CD4-positive, alpha-beta memory T cell (primary cell): ENCODE data around the gene ST3GAL3. TPM values are rescaled to one million over a fixed set of nuclear protein-coding genes. Genes with fewer than 3 reads are reported as not detected.
A peak's percentile ranks its signal among the peaks of the same experiment; 100 is the strongest.

Experiments used
- CTCF ChIA-PET: fragments of 350-600 bp; sonication (Branson Sonifier 250); formaldehyde crosslinking; loops from one replicate; lab custom pipeline; 2021; ENCODE audit warnings: inconsistent platforms; ENCODE audit not compliant: partially characterized antibody; lab: Charles Lee
- POLR2A ChIA-PET: fragments of 350-600 bp; sonication (Branson Sonifier 250); formaldehyde crosslinking; loops from one replicate; lab custom pipeline; 2021; ENCODE audit not compliant: partially characterized antibody; lab: Charles Lee
- DNase-seq, 5 donors: peaks; one replicate each; pipeline versions ENCODE4 v3.0.0 to v3.0.0-alpha.2; 2020 to 2022; ENCODE audit warnings: mixed read lengths in 1 of 5
- H3K27ac ChIP-seq: one replicate; pipeline ENCODE4 v1.7.0; 2013; ENCODE audit warnings: low read depth, low read length
- H3K27me3 ChIP-seq: 2 replicates; pipeline ENCODE4 v1.7.0; 2013; ENCODE audit warnings: mild to moderate bottlenecking, low read length, moderate library complexity; ENCODE audit not compliant: insufficient read depth
- H3K36me3 ChIP-seq: 2 replicates; pipeline ENCODE4 v1.7.0; 2013; ENCODE audit warnings: mild to moderate bottlenecking, low read length, moderate library complexity; ENCODE audit not compliant: insufficient read depth
- H3K4me1 ChIP-seq: 2 replicates; pipeline ENCODE4 v1.7.0; 2013; ENCODE audit warnings: mild to moderate bottlenecking, low read length, moderate library complexity; ENCODE audit not compliant: insufficient read depth
- H3K4me3 ChIP-seq, 2 donors: one replicate each; pipeline ENCODE4 v1.7.0; 2013; ENCODE audit warnings: low read length in 2 of 2, mild to moderate bottlenecking in 1 of 2
- H3K9me3 ChIP-seq, 2 donors: one replicate each; pipeline ENCODE4 v1.7.0; 2013; ENCODE audit warnings: low read length in 2 of 2, control low read depth in 1 of 2; ENCODE audit not compliant: control insufficient read depth in 1 of 2
- H3K27ac Mint-ChIP-seq, 7 donors: one replicate each; pipeline ENCODE4 v1.8.0; 2020 to 2021; ENCODE audit warnings: mixed read lengths in 7 of 7, mild to moderate bottlenecking in 6 of 7, inconsistent platforms in 3 of 7, moderate library complexity in 3 of 7
- H3K27me3 Mint-ChIP-seq, 2 donors: one replicate each; pipeline ENCODE4 v1.8.0; 2020 to 2021; ENCODE audit warnings: mixed read lengths in 2 of 2
- H3K36me3 Mint-ChIP-seq, 2 donors: one replicate each; pipeline ENCODE4 v1.8.0; 2020 to 2021; ENCODE audit warnings: mixed read lengths in 2 of 2, inconsistent platforms in 1 of 2, mild to moderate bottlenecking in 1 of 2
- H3K4me1 Mint-ChIP-seq, 4 donors: one replicate each; pipeline ENCODE4 v1.8.0; 2020 to 2021; ENCODE audit warnings: mixed read lengths in 4 of 4, mild to moderate bottlenecking in 1 of 4
- H3K4me3 Mint-ChIP-seq, 8 donors: one replicate each; pipeline ENCODE4 v1.8.0; 2020 to 2021; ENCODE audit warnings: mixed read lengths in 8 of 8, mild to moderate bottlenecking in 7 of 8, moderate library complexity in 6 of 8, inconsistent platforms in 3 of 8
- H3K9me3 Mint-ChIP-seq, 8 donors: one replicate each; pipeline ENCODE4 v1.8.0; 2020 to 2021; ENCODE audit warnings: mixed read lengths in 8 of 8, mild to moderate bottlenecking in 5 of 8, inconsistent platforms in 3 of 8, moderate library complexity in 1 of 8
- intact Hi-C: fragments of 100-400 bp; cut with micrococcal nuclease; formaldehyde crosslinking; loops from one replicate; pipeline ENCODE4 v1.15.1; 2023
- polyA plus RNA-seq, 2 donors: library from polyadenylated mRNA; unstranded; fragments of 300-500 nt; fragmentation: Illumina TruSeq; gene quantifications; one replicate each; pipeline ENCODE4 v1.2.3, GENCODE V29; 2021
- total RNA-seq, 2 experiments: library from RNA; stranded (reverse); gene quantifications; one replicate each; pipeline ENCODE4 v1.2.3, GENCODE V29; 2021

ST3GAL3 gene
- total and polyA plus RNA-seq, 4 experiments from 2014 or later = 6.1 to 29.6 (median 16.3) TPM

GRCh38 chr1:43901196-43901961 lies 194.0 kb downstream of the ST3GAL3 start:
- Histone ChIP-seq H3K27ac (no peak overlapping the region), H3K27me3 (no peaks in the 10 kb centered on the region), H3K36me3 (peaks cover 7% of the 10 kb centered on the region), H3K4me3 (no peak overlapping the region), H3K9me3 (no peaks in the 10 kb centered on the region), H3K4me1 (no peaks in the 10 kb centered on the region)
- Mint-ChIP-seq H3K4me3 (peak overlapping the region in 1 of 8 donors; percentile 48), H3K27ac (peak overlapping the region in 1 of 7 donors; percentile 16), H3K27me3 (no peaks in the 10 kb centered on the region), H3K36me3 (peaks cover 18 to 28% of the 10 kb centered on the region in 2 donors), H3K9me3 (no peaks in the 10 kb centered on the region), H3K4me1 (no peaks in the 10 kb centered on the region)
- ChIA-PET POLR2A (no interaction called here), CTCF (no interaction called here)
- intact Hi-C loops = no loop called here
- no peak for DNase-seq

DNA sequence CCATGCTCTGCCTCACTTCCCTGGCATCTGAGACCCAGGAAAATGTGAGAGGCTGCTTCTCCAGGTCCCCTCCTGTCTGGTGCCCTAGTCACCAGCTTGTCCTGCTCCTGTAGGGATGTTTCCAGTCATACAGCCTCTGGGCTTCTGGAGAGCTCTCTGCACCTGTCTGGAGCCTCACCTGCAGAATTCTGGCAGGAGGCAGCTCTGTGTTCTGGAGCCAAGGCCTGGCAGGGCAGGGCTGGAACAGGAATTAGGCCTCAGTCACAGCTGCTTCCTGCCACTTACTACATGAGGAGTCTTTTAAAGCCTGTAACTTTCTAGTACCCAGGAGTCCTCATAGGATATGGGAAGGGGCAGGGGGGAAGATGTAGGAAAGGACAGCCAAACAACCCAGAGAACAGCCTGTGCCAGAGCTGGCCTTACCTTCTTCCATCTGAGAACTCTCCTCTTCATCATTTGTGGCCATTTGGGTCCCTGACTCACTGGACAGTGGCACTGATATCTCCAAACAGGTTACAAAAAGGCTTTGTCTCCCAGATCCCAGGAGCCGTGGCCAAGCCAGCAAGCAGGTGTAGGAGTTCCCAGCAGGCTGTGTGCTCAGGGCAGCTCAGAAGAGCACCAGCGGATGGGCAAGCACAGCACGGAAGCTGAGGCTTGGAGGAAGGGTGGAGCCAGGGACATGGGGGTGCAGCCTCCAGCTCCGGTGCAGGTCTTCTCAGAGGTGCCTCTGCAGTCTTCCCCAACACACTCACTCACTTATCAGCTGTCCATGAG lies 194.9 kb downstream of the ST3GAL3 start:
- no peaks in the 10 kb centered on the region for H3K27me3 Mint-ChIP-seq
- H3K9me3 ChIP-seq = no peaks in the 10 kb centered on the region
- POLR2A ChIA-PET = no interaction called here
- peaks cover 20 to 24% of the 10 kb centered on the region in 2 donors for H3K36me3 Mint-ChIP-seq
- peaks cover 7% of the 10 kb centered on the region for H3K36me3 ChIP-seq
- CTCF ChIA-PET = no interaction called here
- no peaks in the 10 kb centered on the region for H3K4me1 ChIP-seq
- H3K27me3 ChIP-seq = no peaks in the 10 kb centered on the region
- H3K4me1 Mint-ChIP-seq = peaks cover 0 to 2% (median under 1%) of the 10 kb centered on the region in 4 donors
- intact Hi-C loops = no loop called here
- H3K9me3 Mint-ChIP-seq = no peaks in the 10 kb centered on the region
- H3K27ac Mint-ChIP-seq = peak overlapping the region in 1 of 7 donors; percentile 64
- H3K4me3 ChIP-seq = no peak overlapping the region
- peak overlapping the region in 7 of 8 donors; percentile 19 to 82 (median 61) for H3K4me3 Mint-ChIP-seq
- no peak for DNase-seq
- no peak overlapping the region for H3K27ac ChIP-seq

DNA sequence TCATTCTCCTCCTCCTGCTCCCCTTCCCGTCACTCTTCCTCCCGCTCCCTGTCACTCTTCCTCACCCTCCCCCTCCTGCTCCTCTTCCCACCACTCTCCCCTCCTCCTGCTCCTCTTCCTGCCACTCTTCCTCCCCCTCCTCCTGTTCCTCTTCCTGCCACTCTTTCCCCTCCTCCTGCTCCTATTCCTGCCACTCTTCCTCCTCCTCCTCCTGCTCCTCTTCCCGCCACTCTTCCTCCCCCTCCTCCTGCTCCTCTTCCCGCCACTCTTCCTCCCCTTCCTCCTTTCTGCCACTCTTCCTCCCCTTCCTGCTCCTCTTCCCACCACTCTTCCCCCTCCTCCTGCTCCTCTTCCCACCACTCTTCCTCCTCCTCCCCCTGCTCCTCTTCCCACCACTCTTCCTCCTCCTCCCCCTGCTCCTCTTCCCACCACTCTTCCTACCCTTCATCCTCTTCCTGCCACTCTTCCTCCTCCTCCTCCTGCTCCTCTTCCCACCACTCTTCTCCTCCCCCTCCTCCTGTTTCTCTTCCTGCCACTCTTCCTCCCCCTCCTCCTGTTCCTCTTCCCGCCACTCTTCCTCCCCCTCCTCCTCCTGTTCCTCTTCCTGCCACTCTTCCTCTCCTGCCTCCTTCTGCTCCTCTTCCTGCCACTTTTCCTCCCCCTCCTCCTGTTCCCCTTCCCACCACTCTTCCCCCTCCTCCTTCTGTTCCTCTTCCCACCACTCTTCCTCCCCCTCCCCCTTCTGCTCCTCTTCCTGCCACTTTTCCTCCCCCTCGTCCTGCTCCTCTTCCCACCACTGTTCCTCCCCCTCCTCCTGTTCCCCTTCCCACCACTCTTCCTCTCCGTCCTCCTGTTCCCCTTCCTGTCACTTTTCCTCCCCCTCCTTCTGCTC lies 197.6 kb downstream of the ST3GAL3 start:
- peaks cover 0 to 3% (median 1%) of the 10 kb centered on the region in 4 donors for H3K4me1 Mint-ChIP-seq
- no peak for DNase-seq
- no peaks in the 10 kb centered on the region for H3K4me1 ChIP-seq
- intact Hi-C loops = no loop called here
- H3K36me3 Mint-ChIP-seq = peaks cover 11 to 34% of the 10 kb centered on the region in 2 donors
- no peaks in the 10 kb centered on the region for H3K27me3 ChIP-seq
- H3K27ac Mint-ChIP-seq = no peak overlapping the region
- H3K9me3 Mint-ChIP-seq = no peaks in the 10 kb centered on the region
- CTCF ChIA-PET = no interaction called here
- no peak overlapping the region for H3K27ac ChIP-seq
- no peaks in the 10 kb centered on the region for H3K27me3 Mint-ChIP-seq
- POLR2A ChIA-PET = no interaction called here
- no peak overlapping the region for H3K4me3 Mint-ChIP-seq
- no peak overlapping the region for H3K4me3 ChIP-seq
- no peaks in the 10 kb centered on the region for H3K36me3 ChIP-seq
- no peaks in the 10 kb centered on the region for H3K9me3 ChIP-seq

DNA sequence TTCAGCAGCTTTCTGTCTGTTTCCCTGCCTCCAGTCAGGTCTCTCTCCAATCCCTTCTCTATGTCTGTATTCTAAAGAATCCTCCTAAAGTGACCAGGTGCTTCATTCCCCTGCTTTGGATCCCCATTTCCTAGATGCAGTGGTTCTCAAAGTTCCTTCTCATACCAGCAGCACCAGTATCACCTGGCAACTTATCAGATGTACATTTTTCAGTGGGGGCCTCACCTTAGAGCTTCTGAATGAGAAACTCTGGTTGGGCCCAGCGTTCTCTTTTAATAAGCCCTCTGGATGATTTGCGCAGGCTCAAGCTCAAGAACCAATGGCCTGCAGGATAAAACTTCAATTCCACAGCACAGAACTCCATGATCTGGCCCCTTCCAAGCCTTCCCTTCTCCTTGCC lies 200.9 kb downstream of the ST3GAL3 start:
- Mint-ChIP-seq H3K4me1 (peaks cover 0 to 3% (median 1%) of the 10 kb centered on the region in 4 donors), H3K4me3 (no peak overlapping the region), H3K27me3 (no peaks in the 10 kb centered on the region), H3K9me3 (peaks cover 0 to 2% (median 0%) of the 10 kb centered on the region in 8 donors), H3K36me3 (peaks cover 7 to 34% of the 10 kb centered on the region in 2 donors), H3K27ac (no peak overlapping the region)
- Histone ChIP-seq H3K27ac (no peak overlapping the region), H3K36me3 (no peaks in the 10 kb centered on the region), H3K27me3 (no peaks in the 10 kb centered on the region), H3K9me3 (no peaks in the 10 kb centered on the region), H3K4me1 (no peaks in the 10 kb centered on the region), H3K4me3 (no peak overlapping the region)
- ChIA-PET CTCF (interaction anchor here (1.0 kb wide), 1 partner anchor 26 kb away, joined by 3 read pairs; no protein-coding TSS in a partner anchor), POLR2A (no interaction called here)
- DNase-seq = no peak
- intact Hi-C loops = no loop called here

DNA sequence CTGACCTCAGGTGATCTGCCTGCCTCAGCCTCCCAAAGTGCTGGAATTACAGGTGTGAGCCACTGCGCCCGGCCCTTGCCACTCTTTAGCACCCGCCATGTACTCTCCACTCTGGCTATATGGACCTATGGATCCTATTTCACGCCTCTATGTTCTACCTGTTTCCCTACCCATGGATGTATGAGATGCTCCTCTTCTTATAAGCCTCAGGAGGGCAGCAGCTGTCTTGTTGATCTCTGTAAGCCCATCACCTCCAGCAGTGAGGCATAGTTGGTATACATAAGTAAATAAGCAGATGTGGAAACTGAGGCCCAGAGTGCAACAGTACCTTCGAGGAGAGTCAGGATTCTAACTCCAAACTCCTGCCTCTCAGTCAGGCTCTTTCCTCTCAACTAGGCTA lies 201.5 kb downstream of the ST3GAL3 start:
- Histone ChIP-seq H3K9me3 (no peaks in the 10 kb centered on the region), H3K36me3 (no peaks in the 10 kb centered on the region), H3K27ac (no peak overlapping the region), H3K4me3 (no peak overlapping the region), H3K27me3 (no peaks in the 10 kb centered on the region), H3K4me1 (no peaks in the 10 kb centered on the region)
- DNase-seq = no peak
- intact Hi-C loops = no loop called here
- peaks cover 0 to 3% (median 1%) of the 10 kb centered on the region in 4 donors for H3K4me1 Mint-ChIP-seq
- H3K27me3 Mint-ChIP-seq = no peaks in the 10 kb centered on the region
- POLR2A ChIA-PET = no interaction called here
- H3K27ac Mint-ChIP-seq = no peak overlapping the region
- H3K4me3 Mint-ChIP-seq = no peak overlapping the region
- H3K9me3 Mint-ChIP-seq = peaks cover 0 to 2% (median 0%) of the 10 kb centered on the region in 8 donors
- peaks cover 7 to 34% of the 10 kb centered on the region in 2 donors for H3K36me3 Mint-ChIP-seq
- CTCF ChIA-PET = interaction anchor here (1.0 kb wide), 1 partner anchor 26 kb away, joined by 3 read pairs; no protein-coding TSS in a partner anchor

DNA sequence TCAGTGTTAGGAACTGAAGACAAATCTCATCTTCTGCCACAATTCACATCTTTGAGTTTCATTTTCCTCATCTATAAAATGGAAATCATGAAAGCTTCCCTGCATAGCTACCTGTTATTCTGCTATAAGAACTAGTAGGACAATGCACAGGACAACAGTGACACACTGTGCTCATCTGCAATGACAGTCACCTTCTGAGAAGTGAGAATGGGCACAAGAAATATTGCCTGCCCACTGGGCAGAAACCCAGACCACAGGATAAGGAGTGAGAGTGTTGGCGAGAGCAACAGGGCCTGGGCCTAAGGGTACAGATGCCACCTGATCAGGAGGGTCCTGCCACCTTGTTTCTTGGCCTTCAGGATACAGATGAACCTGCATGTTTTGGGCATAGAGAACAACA lies 203.0 kb downstream of the ST3GAL3 start:
- no peak for DNase-seq
- H3K27me3 ChIP-seq = no peaks in the 10 kb centered on the region
- Mint-ChIP-seq H3K4me3 (no peak overlapping the region), H3K27ac (no peak overlapping the region), H3K36me3 (peaks cover 7 to 34% of the 10 kb centered on the region in 2 donors), H3K27me3 (no peaks in the 10 kb centered on the region), H3K9me3 (peaks cover 0 to 2% (median 0%) of the 10 kb centered on the region in 8 donors), H3K4me1 (peaks cover 0 to 3% (median 1%) of the 10 kb centered on the region in 4 donors)
- no peaks in the 10 kb centered on the region for H3K36me3 ChIP-seq
- H3K27ac ChIP-seq = no peak overlapping the region
- intact Hi-C loops = no loop called here
- H3K4me3 ChIP-seq = no peak overlapping the region
- no peaks in the 10 kb centered on the region for H3K4me1 ChIP-seq
- CTCF ChIA-PET = no interaction called here
- H3K9me3 ChIP-seq = no peaks in the 10 kb centered on the region
- POLR2A ChIA-PET = no interaction called here
